GM10248 (cell line): ENCODE measurements around the gene LARP1.

Experiments used
- CTCF ChIA-PET: fragments of 300-600 bp; sonication (Branson Sonifier 250); formaldehyde crosslinking; extraction: SDS; loops from one replicate; lab custom pipeline; 2021; ENCODE audit warnings: antibody characterized with exemption; lab: Yijun Ruan, JAX
- POLR2A ChIA-PET: fragments of 350-650 bp; sonication (Branson Sonifier 250); formaldehyde crosslinking; extraction: SDS; loops from one replicate; lab custom pipeline; 2020; ENCODE audit warnings: antibody characterized with exemption; lab: Yijun Ruan, JAX
- DNase-seq: peaks from one replicate; pipeline ENCODE4 v3.0.0; 2012; ENCODE audit errors: extremely low spot score
- CTCF ChIP-seq: IDR thresholded peaks from 2 replicates; pipeline ENCODE4 v1.5.1; 2012; ENCODE audit warnings: mild to moderate bottlenecking, low read depth; ENCODE audit errors: extremely low read depth, missing control alignments, control extremely low read depth

Gene LARP1

DNA sequence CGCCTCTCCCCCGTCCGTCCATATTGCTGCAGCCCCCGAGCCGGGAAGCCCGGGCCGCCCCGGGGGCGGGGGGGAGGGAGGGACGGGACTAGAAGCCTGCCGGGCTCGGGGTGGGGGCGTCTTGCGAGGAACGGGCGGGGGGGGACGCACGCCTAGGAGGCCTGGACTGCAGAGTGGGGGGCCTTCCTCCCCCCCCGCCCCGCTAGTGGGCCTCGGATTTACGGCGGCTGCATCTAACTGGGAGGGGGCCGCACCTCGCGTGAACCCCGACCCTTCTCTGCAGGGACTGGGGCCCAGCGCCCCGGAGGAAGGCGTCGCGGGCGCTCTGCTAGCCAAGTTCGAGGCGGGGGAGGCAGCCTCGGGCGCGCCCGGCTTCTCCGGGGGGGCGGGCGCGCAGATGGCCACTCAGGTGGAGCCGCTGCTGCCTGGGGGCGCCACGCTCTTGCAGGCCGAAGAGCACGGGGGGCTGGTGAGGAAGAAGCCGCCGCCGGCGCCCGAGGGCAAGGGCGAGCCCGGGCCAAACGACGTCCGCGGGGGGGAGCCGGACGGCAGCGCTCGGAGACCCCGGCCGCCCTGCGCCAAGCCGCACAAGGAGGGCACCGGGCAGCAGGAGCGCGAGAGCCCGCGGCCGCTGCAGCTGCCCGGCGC, at the start of gene LARP1:
LARP1 (plus strand) TSS at position 17 of the 648 bp plus-strand sequence; CDS start at position 398, 381 bp downstream.
- ChIA-PET CTCF (no interaction called here), POLR2A (no interaction called here)
- DNase-seq: peak; percentile 40
- TF ChIP-seq CTCF: no peak

DNA sequence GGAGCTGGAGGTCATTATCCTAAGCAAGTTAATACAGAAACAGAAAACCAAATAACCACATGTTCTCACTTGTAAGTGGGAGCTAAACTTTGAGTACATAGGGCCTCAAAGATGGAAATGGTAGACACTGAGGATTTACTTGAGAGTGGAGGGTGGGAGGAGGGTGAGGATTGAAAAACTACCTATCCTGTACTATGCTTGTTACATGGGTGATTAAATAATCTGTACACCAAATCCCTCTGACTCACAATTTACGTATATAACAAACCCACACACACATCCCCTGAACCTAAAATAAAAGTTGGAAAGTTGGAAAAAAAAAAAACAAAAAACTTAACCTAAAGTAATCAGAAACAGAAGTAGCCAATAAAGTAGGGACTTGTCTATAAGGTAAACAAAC, 48.8 kb upstream of the LARP1 start:
- POLR2A ChIA-PET: no interaction called here

DNA sequence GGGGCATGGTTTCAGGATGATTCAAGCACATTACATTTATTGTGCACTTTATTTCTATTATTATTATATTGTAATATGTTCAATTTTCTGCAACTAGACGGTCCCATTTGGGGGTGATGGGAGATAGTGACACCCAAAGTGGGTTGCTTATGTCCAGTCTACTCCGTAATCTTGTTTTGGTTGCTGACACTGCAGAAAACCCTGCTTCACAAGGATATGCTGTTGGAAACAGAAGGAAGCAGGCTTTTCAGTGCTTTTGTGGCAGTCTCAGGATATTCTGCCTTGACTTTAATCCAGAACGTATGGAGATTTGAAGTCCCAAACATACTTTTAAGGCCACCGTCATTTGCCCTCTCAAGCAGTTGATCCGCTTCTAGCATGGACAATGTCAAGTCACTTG, 47.5 kb upstream of the LARP1 start:
- CTCF ChIA-PET: no interaction called here
- POLR2A ChIA-PET: no interaction called here
- DNase-seq: no peak
- TF ChIP-seq CTCF: no peak

More for the DNA sequence above, 48.8 kb upstream of the LARP1 start:
- CTCF ChIA-PET: interaction anchor here (1.2 kb wide), 1 partner anchor 11 kb away, joined by 3 read pairs; no protein-coding TSS in a partner anchor
- no peak for DNase-seq
- TF ChIP-seq CTCF: no peak

DNA sequence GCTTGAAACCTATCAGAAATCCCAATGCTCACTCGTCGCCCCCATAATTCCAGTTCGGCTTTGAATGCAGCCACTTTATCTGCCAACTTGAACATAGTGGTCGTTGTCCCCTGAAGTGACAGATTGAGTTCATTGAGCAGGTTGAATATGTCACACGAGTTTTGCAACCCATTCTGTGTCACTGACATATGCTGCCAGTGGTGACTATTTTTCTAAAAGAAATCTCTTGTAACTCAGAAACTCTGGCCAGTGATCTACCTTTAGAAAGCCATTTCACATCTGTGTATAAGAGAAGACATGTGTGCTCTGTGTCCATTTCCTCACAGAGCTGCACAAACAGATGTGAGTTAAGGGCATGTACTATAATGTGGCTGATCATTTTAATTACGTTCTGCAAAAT, 47.0 kb upstream of the LARP1 start:
- POLR2A ChIA-PET: no interaction called here
- no peak for TF ChIP-seq CTCF
- CTCF ChIA-PET: no interaction called here
- no peak for DNase-seq

DNA sequence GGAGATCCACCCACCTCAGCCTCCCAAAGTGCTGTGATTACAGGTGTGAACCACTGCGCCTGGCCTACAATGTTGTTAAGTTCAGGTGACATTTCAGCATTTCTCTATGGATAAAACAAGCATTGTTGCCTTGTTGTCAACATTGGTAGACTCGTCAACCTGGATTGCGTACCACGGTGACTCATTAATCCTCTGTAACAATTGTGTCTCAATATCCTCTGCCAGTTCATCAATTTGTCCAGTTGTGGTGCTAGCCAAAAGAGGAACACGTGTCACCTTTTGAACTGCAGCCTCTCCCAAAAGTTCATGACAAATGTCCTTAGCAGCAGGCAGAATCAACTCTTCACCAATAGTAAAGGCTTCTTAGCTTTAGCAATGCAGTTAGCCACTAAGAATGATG, 46.3 kb upstream of the LARP1 start:
- TF ChIP-seq CTCF: no peak
- POLR2A ChIA-PET: no interaction called here
- DNase-seq: no peak
- CTCF ChIA-PET: no interaction called here

DNA sequence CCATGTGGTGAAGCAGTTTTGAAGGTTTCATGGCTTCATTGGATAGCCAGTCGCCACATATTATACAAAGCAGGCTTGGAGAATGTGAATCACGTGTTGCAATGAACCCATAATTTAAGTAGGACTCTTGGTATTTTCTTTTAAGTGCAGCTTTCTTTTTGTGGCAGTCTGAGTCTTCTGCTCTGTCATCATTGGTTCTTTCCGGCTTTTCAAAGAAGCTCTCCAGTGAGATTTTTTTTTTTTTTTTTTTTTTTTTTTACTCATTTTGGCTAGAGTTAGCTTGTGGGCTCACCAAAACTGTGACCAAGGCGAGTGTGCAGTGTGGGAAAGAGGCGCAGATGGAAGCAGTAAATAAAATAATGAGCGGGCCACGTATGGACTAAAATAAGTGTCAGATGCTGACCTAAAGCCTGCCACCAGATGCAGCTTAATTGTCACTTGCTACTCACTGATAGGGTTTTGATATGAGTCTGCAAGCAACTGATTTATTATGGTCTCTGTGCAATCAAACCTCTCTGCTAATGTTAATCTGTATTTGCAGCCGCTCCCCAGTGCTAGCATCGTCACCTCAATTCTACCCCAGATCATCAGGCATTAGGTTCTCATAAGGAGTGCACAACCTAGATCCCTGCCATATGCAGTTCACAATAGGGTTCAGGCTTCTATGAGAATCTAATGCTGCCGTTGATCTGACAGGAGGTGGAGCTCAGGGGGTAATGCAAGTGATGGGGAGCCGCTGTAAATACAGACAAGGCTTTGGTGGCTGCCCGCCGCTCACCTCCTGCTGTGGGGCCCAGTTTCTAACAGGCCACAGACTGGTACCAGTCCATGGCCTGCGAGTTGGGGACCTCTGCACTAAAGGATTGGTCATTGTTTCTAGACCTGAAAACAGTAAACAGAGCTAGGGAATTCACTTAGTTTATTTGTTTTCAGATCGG, 45.5 kb upstream of the LARP1 start:
- ChIA-PET POLR2A (no interaction called here), CTCF (interaction anchor here (1.3 kb wide), 1 partner anchor 59 kb away, joined by 3 read pairs; no protein-coding TSS in a partner anchor)
- TF ChIP-seq CTCF: no peak
- no peak for DNase-seq
